Mesenchymal stem cell (in vitro differentiated cells and primary cell): ENCODE results near the gene UGT1A9.

Experiments used
- DNase-seq: peaks from one replicate; pipeline ENCODE4 v3.0.0-alpha.2; 2013
- H2AFZ ChIP-seq: one replicate; pipeline ENCODE4 v1.6.1; 2013; ENCODE audit warnings: low read depth, mild to moderate bottlenecking, control low read depth, inconsistent platforms, low read length, moderate library complexity
- H2AK5ac ChIP-seq: 2 replicates; pipeline ENCODE4 v1.6.1; 2013; ENCODE audit warnings: low read length, moderate library complexity, mild to moderate bottlenecking, inconsistent platforms; ENCODE audit not compliant: severe bottlenecking
- H2BK120ac ChIP-seq: one replicate; pipeline ENCODE4 v1.6.1; 2013; ENCODE audit warnings: low read depth, mild to moderate bottlenecking, inconsistent platforms, low read length, moderate library complexity
- H2BK12ac ChIP-seq, 2 experiments: one replicate each; pipeline ENCODE4 v1.6.1; 2013; ENCODE audit warnings: inconsistent platforms in 2 of 2, low read length in 2 of 2, mild to moderate bottlenecking in 2 of 2, moderate library complexity in 2 of 2, control low read depth in 1 of 2
- H2BK15ac ChIP-seq: one replicate; pipeline ENCODE4 v1.6.1; 2013; ENCODE audit warnings: mild to moderate bottlenecking, low read depth, inconsistent platforms; ENCODE audit not compliant: poor library complexity, severe bottlenecking
- H2BK5ac ChIP-seq: 2 replicates; pipeline ENCODE4 v1.6.1; 2013; ENCODE audit warnings: low read depth, mild to moderate bottlenecking, low read length, control low read depth, inconsistent platforms; ENCODE audit not compliant: poor library complexity, severe bottlenecking
- H3K14ac ChIP-seq, 2 experiments: one replicate each; pipeline ENCODE4 v1.6.1; 2013; ENCODE audit warnings: inconsistent platforms in 2 of 2, low read length in 2 of 2, control low read depth in 1 of 2, mild to moderate bottlenecking in 1 of 2, moderate library complexity in 1 of 2
- H3K18ac ChIP-seq, 2 experiments: one replicate each; pipeline ENCODE4 v1.6.1; 2013; ENCODE audit warnings: inconsistent platforms in 2 of 2, low read length in 2 of 2, control low read depth in 1 of 2, low read depth in 1 of 2, mild to moderate bottlenecking in 1 of 2
- H3K23ac ChIP-seq, 2 experiments: one replicate each; pipeline ENCODE4 v1.6.1; 2013; ENCODE audit warnings: inconsistent platforms in 2 of 2, low read length in 2 of 2, mild to moderate bottlenecking in 2 of 2, moderate library complexity in 2 of 2, control low read depth in 1 of 2
- H3K27ac ChIP-seq: 2 replicates; pipeline ENCODE4 v1.5.1; 2013; ENCODE audit warnings: mild to moderate bottlenecking, moderate library complexity, low read length, control low read depth, inconsistent platforms; ENCODE audit not compliant: poor library complexity, severe bottlenecking
- H3K27me3 ChIP-seq, 2 experiments: 2 replicates each; pipeline versions ENCODE4 v1.6.1 to v1.7.0; 2013; ENCODE audit warnings: low read length in 2 of 2, mild to moderate bottlenecking in 2 of 2, moderate library complexity in 2 of 2, control low read depth in 1 of 2, inconsistent platforms in 1 of 2; ENCODE audit not compliant: control insufficient read depth in 1 of 2, insufficient read depth in 1 of 2
- H3K36me3 ChIP-seq, 2 experiments: 2 replicates each; pipeline versions ENCODE4 v1.6.1 to v1.7.0; 2013; ENCODE audit warnings: low read length in 2 of 2, control low read depth in 1 of 2, inconsistent platforms in 1 of 2, low read depth in 1 of 2, mild to moderate bottlenecking in 1 of 2; ENCODE audit not compliant: insufficient read depth in 2 of 2, control insufficient read depth in 1 of 2
- H3K4ac ChIP-seq, 2 experiments: one replicate each; pipeline ENCODE4 v1.6.1; 2013; ENCODE audit warnings: inconsistent platforms in 2 of 2, low read length in 2 of 2, mild to moderate bottlenecking in 2 of 2, moderate library complexity in 2 of 2, control low read depth in 1 of 2, low read depth in 1 of 2
- H3K4me1 ChIP-seq: 2 replicates; pipeline ENCODE4 v1.6.1; 2013; ENCODE audit warnings: low read depth, low read length, control low read depth; ENCODE audit not compliant: control insufficient read depth, insufficient read depth
- H3K4me2 ChIP-seq: 2 replicates; pipeline ENCODE4 v1.6.1; 2013; ENCODE audit warnings: low read length, mild to moderate bottlenecking, inconsistent platforms; ENCODE audit not compliant: poor library complexity, severe bottlenecking
- H3K4me3 ChIP-seq, 2 experiments: 2 replicates each; pipeline versions ENCODE4 v1.5.1 to v1.7.0; 2013; ENCODE audit warnings: low read length in 2 of 2, mild to moderate bottlenecking in 2 of 2, control low read depth in 1 of 2, low read depth in 1 of 2; ENCODE audit not compliant: insufficient read depth in 1 of 2
- H3K79me1 ChIP-seq: replicated peaks from 2 replicates; pipeline ENCODE4 v1.6.1; 2013; ENCODE audit warnings: mild to moderate bottlenecking, control low read depth, low read length, inconsistent platforms; ENCODE audit not compliant: poor library complexity, severe bottlenecking
- H3K9ac ChIP-seq: 2 replicates; pipeline ENCODE4 v1.7.0; 2013; ENCODE audit warnings: mild to moderate bottlenecking, low read length, moderate library complexity
- H3K9me3 ChIP-seq: 2 replicates; pipeline ENCODE4 v1.7.0; 2013; ENCODE audit warnings: mild to moderate bottlenecking, low read length; ENCODE audit not compliant: control insufficient read depth
- H4K8ac ChIP-seq: one replicate; pipeline ENCODE4 v1.6.1; 2013; ENCODE audit warnings: inconsistent platforms, mild to moderate bottlenecking, low read length, moderate library complexity
- H4K91ac ChIP-seq: one replicate; pipeline ENCODE4 v1.6.1; 2013; ENCODE audit warnings: mild to moderate bottlenecking, low read length, inconsistent platforms
- WGBS: methylation state at CpG from one replicate; pipeline ENCODE4 v1.1.7; 2013; ENCODE audit warnings: mixed read lengths; 5-methylcytosine and 5-hydroxymethylcytosine counted together

The UGT1A9 gene

GRCh38 chr2:233778030-233778429, 106.3 kb downstream of the UGT1A9 start, which contains the start of gene MROH2A:
MROH2A (plus strand) TSS chr2:233778330; CDS start chr2:233779359, 1,029 bp downstream.
- H3K4ac ChIP-seq, result no peak within 1 kb of the TSS
- no peak within 1 kb of the TSS for H4K91ac ChIP-seq
- no peak for DNase-seq
- no peak within 1 kb of the TSS for H2AK5ac ChIP-seq
- H3K9ac ChIP-seq, result no peak within 1 kb of the TSS
- H3K27ac ChIP-seq, result no peak within 1 kb of the TSS
- no peak within 1 kb of the TSS for H2AFZ ChIP-seq
- peaks cover 3% of the 10 kb centered on the region for H3K9me3 ChIP-seq
- H2BK12ac ChIP-seq, result no peak within 1 kb of the TSS
- 90% methylated on average over 2 of the region's 2 CpGs for WGBS
- H2BK15ac ChIP-seq, result no peak within 1 kb of the TSS
- H2BK120ac ChIP-seq, result no peak within 1 kb of the TSS
- H4K8ac ChIP-seq, result no peak within 1 kb of the TSS
- no peaks in the 10 kb centered on the region for H3K4me1 ChIP-seq
- H3K18ac ChIP-seq, result no peak within 1 kb of the TSS
- H2BK5ac ChIP-seq, result no peak within 1 kb of the TSS
- H3K36me3 ChIP-seq, result no peaks in the 10 kb centered on the region
- no peak within 1 kb of the TSS for H3K23ac ChIP-seq
- H3K79me1 ChIP-seq, result no peaks in the 10 kb centered on the region
- no peak within 1 kb of the TSS for H3K4me3 ChIP-seq
- peaks cover 0 to 14% of the 10 kb centered on the region in 2 experiments for H3K27me3 ChIP-seq
- H3K14ac ChIP-seq, result no peak within 1 kb of the TSS
- H3K4me2 ChIP-seq, result no peak within 1 kb of the TSS

DNA sequence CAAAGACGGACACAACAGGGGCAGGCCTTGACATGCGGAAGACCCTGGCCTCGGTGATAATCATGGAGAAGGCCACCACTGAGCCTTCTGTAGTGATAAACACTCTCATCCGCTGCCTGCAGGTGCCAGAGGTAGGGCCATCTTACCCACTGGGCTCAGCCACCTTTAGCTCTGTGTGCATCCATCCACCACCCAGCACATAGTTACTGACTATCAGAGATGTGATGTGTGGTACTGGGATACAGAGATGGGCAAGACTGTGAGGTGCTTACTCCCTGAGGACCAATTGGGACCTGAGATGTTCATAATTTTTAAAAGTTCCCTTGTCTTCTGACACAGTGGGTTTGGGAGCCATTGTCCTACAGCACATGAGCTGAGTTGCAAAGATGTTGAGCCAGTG, 108.0 kb downstream of the UGT1A9 start:
- Histone ChIP-seq H2AK5ac (no peak overlapping the region), H3K9me3 (peaks cover 3% of the 10 kb centered on the region), H3K23ac (no peak overlapping the region), H2BK5ac (no peak overlapping the region), H3K36me3 (no peaks in the 10 kb centered on the region), H3K27me3 (peaks cover 0 to 8% of the 10 kb centered on the region in 2 experiments), H3K18ac (no peak overlapping the region), H3K27ac (no peak overlapping the region), H3K4me1 (no peaks in the 10 kb centered on the region), H2BK120ac (no peak overlapping the region), H3K4me2 (no peak overlapping the region), H4K91ac (no peak overlapping the region), H2BK12ac (no peak overlapping the region), H3K14ac (no peak overlapping the region), H4K8ac (no peak overlapping the region), H3K4me3 (no peak overlapping the region), H2AFZ (no peak overlapping the region), H3K4ac (no peak overlapping the region), H2BK15ac (no peak overlapping the region), H3K9ac (no peak overlapping the region), H3K79me1 (no peaks in the 10 kb centered on the region)
- 89% methylated on average over 3 of the region's 4 CpGs for WGBS
- no peak for DNase-seq

GRCh38 chr2:233780771-233781170, 109.1 kb downstream of the UGT1A9 start:
- Histone ChIP-seq H3K23ac (no peak overlapping the region), H3K4me2 (no peak overlapping the region), H4K8ac (no peak overlapping the region), H3K79me1 (no peaks in the 10 kb centered on the region), H4K91ac (no peak overlapping the region), H2BK5ac (no peak overlapping the region), H3K9me3 (peaks cover 3% of the 10 kb centered on the region), H3K18ac (no peak overlapping the region), H3K27me3 (peaks cover 0 to 4% of the 10 kb centered on the region in 2 experiments), H2BK120ac (no peak overlapping the region), H2BK15ac (no peak overlapping the region), H3K4me1 (no peaks in the 10 kb centered on the region), H2BK12ac (no peak overlapping the region), H3K4me3 (no peak overlapping the region), H3K27ac (no peak overlapping the region), H3K4ac (no peak overlapping the region), H2AK5ac (no peak overlapping the region), H3K14ac (no peak overlapping the region), H2AFZ (no peak overlapping the region), H3K36me3 (no peaks in the 10 kb centered on the region), H3K9ac (no peak overlapping the region)
- no peak for DNase-seq
- WGBS, result no CpG with 5 or more reads among the region's 4 CpGs

DNA sequence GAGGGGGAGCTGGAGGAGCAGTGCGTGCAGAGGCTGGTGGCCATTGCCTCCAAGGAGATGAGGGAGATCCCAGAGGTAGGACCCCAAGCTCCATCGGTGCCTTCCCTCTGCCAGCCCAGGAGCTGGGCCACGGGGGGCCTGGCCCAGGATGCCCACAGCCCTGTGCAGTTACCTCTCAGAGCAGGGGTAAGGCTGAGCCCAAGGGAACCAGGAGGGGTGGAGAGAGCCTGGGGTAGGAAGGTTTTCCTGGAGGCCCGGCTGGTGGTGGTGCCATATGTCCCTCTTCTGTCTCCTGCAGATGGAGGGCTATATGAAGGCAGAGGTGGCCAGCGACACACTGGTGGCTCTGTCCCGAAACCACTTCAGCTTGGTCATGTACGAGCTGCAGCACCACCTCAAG, 117.9 kb downstream of the UGT1A9 start:
- no peak overlapping the region for H3K4me2 ChIP-seq
- H2BK12ac ChIP-seq, result no peak overlapping the region
- H3K4me1 ChIP-seq, result no peaks in the 10 kb centered on the region
- H3K27me3 ChIP-seq, result peaks cover 12 to 21% of the 10 kb centered on the region in 2 experiments
- H4K91ac ChIP-seq, result no peak overlapping the region
- no peak overlapping the region for H3K27ac ChIP-seq
- no peak overlapping the region for H4K8ac ChIP-seq
- no peak overlapping the region for H3K18ac ChIP-seq
- no peak overlapping the region for H2AFZ ChIP-seq
- WGBS, result 89% methylated on average over 7 of the region's 7 CpGs
- H3K23ac ChIP-seq, result no peak overlapping the region
- no peaks in the 10 kb centered on the region for H3K36me3 ChIP-seq
- no peak overlapping the region for H2AK5ac ChIP-seq
- H2BK120ac ChIP-seq, result no peak overlapping the region
- no peak overlapping the region for H3K4me3 ChIP-seq
- no peak overlapping the region for H3K14ac ChIP-seq
- no peaks in the 10 kb centered on the region for H3K79me1 ChIP-seq
- H2BK5ac ChIP-seq, result no peak overlapping the region
- no peak for DNase-seq
- H3K9me3 ChIP-seq, result no peaks in the 10 kb centered on the region
- H3K4ac ChIP-seq, result no peak overlapping the region
- H2BK15ac ChIP-seq, result no peak overlapping the region
- H3K9ac ChIP-seq, result no peak overlapping the region
